ENCODE data around the gene PRCD.
"Not testable (repeated sequence)": the region's sequence is repeated elsewhere in the genome, so short reads cannot be mapped to it uniquely, and the experiment has no call there.

Gene PRCD

GRCh38 chr17:76561799-76562268 lies 22.0 kb downstream of the PRCD start:
- Histone ChIP-seq H3K36me3 (peaks cover 28% of the 10 kb centered on the region), H3K9me3 (no peaks in the 10 kb centered on the region), H3K4me1 (ENCODE audit: control insufficient read depth in 1 of 2, insufficient read depth in 1 of 2, low read depth in 1 of 2, low read length in 1 of 2) (peaks cover 61 to 75% of the 10 kb centered on the region in 2 experiments), H3K27ac (peak overlapping the region; percentile 97), H3K27me3 (no peaks in the 10 kb centered on the region), H3K4me3 (ENCODE audit: low read depth in 1 of 2, low read length in 1 of 2) (peak overlapping the region; percentile 37 to 39)
- TF ChIP-seq CTCF (IDR thresholded peaks at IDR 0.05), result no peak

- no peak for TF ChIP-seq CTCF (IDR thresholded peaks at IDR 0.05)
- peaks cover 68 to 81% of the 10 kb centered on the region in 2 experiments for H3K4me1 ChIP-seq (ENCODE audit: control insufficient read depth in 1 of 2, insufficient read depth in 1 of 2, low read depth in 1 of 2, low read length in 1 of 2)
- H3K27me3 ChIP-seq, result no peaks in the 10 kb centered on the region
- H3K4me3 ChIP-seq (ENCODE audit: low read depth in 1 of 2, low read length in 1 of 2), result peak overlapping the region in 1 of 2 experiments; percentile 15
- H3K36me3 ChIP-seq, result peaks cover 33% of the 10 kb centered on the region
- H3K9me3 ChIP-seq, result no peaks in the 10 kb centered on the region
- H3K27ac ChIP-seq, result peak overlapping the region; percentile 67
Observed at GRCh38 chr17:76562734-76563148, 22.9 kb downstream of the PRCD start.

- not testable (repeated sequence) for H3K9me3 ChIP-seq; H3K4me3 ChIP-seq (ENCODE audit: low read depth in 1 of 2, low read length in 1 of 2); H3K27me3 ChIP-seq
- H3K27ac ChIP-seq, result peak overlapping the region; percentile 67
- H3K36me3 ChIP-seq, result peaks cover 36% of the 10 kb centered on the region
- peaks cover 69 to 81% of the 10 kb centered on the region in 2 experiments for H3K4me1 ChIP-seq (ENCODE audit: control insufficient read depth in 1 of 2, insufficient read depth in 1 of 2, low read depth in 1 of 2, low read length in 1 of 2)
Observed at GRCh38 chr17:76563359-76563758, 23.5 kb downstream of the PRCD start.

GRCh38 chr17:76564991-76565727 lies 25.3 kb downstream of the PRCD start:
- peaks cover 43% of the 10 kb centered on the region for H3K36me3 ChIP-seq
- H3K27ac ChIP-seq, result peak overlapping the region; percentile 96
- H3K27me3 ChIP-seq; H3K4me3 ChIP-seq (ENCODE audit: low read depth in 1 of 2, low read length in 1 of 2); H3K9me3 ChIP-seq: not testable (repeated sequence)
- peaks cover 66 to 73% of the 10 kb centered on the region in 2 experiments for H3K4me1 ChIP-seq (ENCODE audit: control insufficient read depth in 1 of 2, insufficient read depth in 1 of 2, low read depth in 1 of 2, low read length in 1 of 2)

- Histone ChIP-seq H3K27ac (peak overlapping the region; percentile 96), H3K9me3 (no peaks in the 10 kb centered on the region), H3K4me3 (ENCODE audit: low read depth in 1 of 2, low read length in 1 of 2) (no peak overlapping the region), H3K36me3 (peaks cover 51% of the 10 kb centered on the region), H3K27me3 (no peaks in the 10 kb centered on the region), H3K4me1 (ENCODE audit: control insufficient read depth in 1 of 2, insufficient read depth in 1 of 2, low read depth in 1 of 2, low read length in 1 of 2) (peaks cover 58 to 65% of the 10 kb centered on the region in 2 experiments)
- TF ChIP-seq CTCF (IDR thresholded peaks at IDR 0.05), result no peak
Observed at GRCh38 chr17:76565728-76566612, 26.1 kb downstream of the PRCD start.

GRCh38 chr17:76566613-76566943 lies 26.7 kb downstream of the PRCD start:
- Histone ChIP-seq H3K4me3 (ENCODE audit: low read depth in 1 of 2, low read length in 1 of 2) (peak overlapping the region in 1 of 2 experiments; percentile 41), H3K27ac (peak overlapping the region; percentile 96), H3K4me1 (ENCODE audit: control insufficient read depth in 1 of 2, insufficient read depth in 1 of 2, low read depth in 1 of 2, low read length in 1 of 2) (peaks cover 52 to 58% of the 10 kb centered on the region in 2 experiments), H3K9me3 (no peaks in the 10 kb centered on the region), H3K27me3 (no peaks in the 10 kb centered on the region), H3K36me3 (peaks cover 57% of the 10 kb centered on the region)
- TF ChIP-seq CTCF (IDR thresholded peaks at IDR 0.05), result no peak

Measured in neutrophil (primary cell).